K562 (cell line): ENCODE measurements around the gene VIPR2.

Experiments used
- BMI1 ChIP-seq: fragments of 150-350 bp; IDR thresholded peaks from 2 replicates; pipeline ENCODE4 v1.6.1; 2014; ENCODE audit warnings: low read length
- GABPA ChIP-seq: fragments of 200-800 bp; sonication (Bioruptor generic); conservative IDR thresholded peaks from 2 replicates; pipeline ENCODE4 v1.6.1; 2016; ENCODE audit warnings: low read depth, missing genetic modification characterization, missing compliant biosample characterization
- NFIC ChIP-seq: fragments of 450-650 bp; IDR thresholded peaks from 2 replicates; pipeline ENCODE4 v1.6.1; 2017; ENCODE audit warnings: mild to moderate bottlenecking, inconsistent platforms
- POLR2AphosphoS5 ChIP-seq: IDR thresholded peaks from 2 replicates; pipeline ENCODE4 v1.6.1; 2011; ENCODE audit warnings: mild to moderate bottlenecking, low read depth, low read length, moderate library complexity; ENCODE audit not compliant: control insufficient read depth, insufficient read depth

GRCh38 chr7:159000070-159000469 lies 144.6 kb downstream of the VIPR2 start:
- TF ChIP-seq GABPA: no peak
- TF ChIP-seq NFIC: no peak
- no peak for TF ChIP-seq POLR2AphosphoS5
- no peak for TF ChIP-seq BMI1
